GM19438 (cell line): ENCODE results near the gene C17orf67.

ENCODE experiments used
- ATAC-seq: cut with Tn5 transposase; IDR thresholded peaks from one replicate; pipeline ENCODE4 v1.9.1; 2021; ENCODE audit warnings: low read depth; ENCODE audit not compliant: unreplicated experiment

The C17orf67 gene

GRCh38 chr17:56742601-56743000 lies 91.1 kb downstream of the C17orf67 start:
- ATAC-seq: no peak
